HepG2 (cell line): ENCODE data around the gene TBXAS1. TPM values are rescaled to one million over a fixed set of nuclear protein-coding genes. Genes with fewer than 3 reads are reported as not detected.

Source experiments
- ATF7 ChIP-seq, 2 experiments: fragments of 450-650 bp in 1 of 2; sonication (generic) in 1 of 2; formaldehyde crosslinking in 1 of 2; IDR thresholded peaks; 2 replicates each; pipeline versions ENCODE4 v1.4.0 to v1.6.1; 2016 to 2020; ENCODE audit warnings: antibody characterized with exemption in 1 of 2, mild to moderate bottlenecking in 1 of 2, missing genetic modification reagents in 1 of 2
- BRCA1 ChIP-seq: sonication (generic); formaldehyde crosslinking; IDR thresholded peaks from 2 replicates; pipeline ENCODE4 v1.4.0; 2020; ENCODE audit warnings: missing genetic modification reagents
- CCDC6 ChIP-seq: sonication (generic); formaldehyde crosslinking; IDR thresholded peaks from 2 replicates; pipeline ENCODE4 v1.8.1; 2022; ENCODE audit warnings: mild to moderate bottlenecking, missing genetic modification reagents, moderate library complexity
- CREB1 ChIP-seq, 2 experiments: fragments of 450-650 bp in 1 of 2; IDR thresholded peaks; 2 replicates each; pipeline ENCODE4 v1.6.1; 2016 to 2017; ENCODE audit warnings: control low read depth in 1 of 2, mild to moderate bottlenecking in 1 of 2, missing compliant biosample characterization in 1 of 2, missing genetic modification characterization in 1 of 2
- MEIS2 ChIP-seq: sonication (generic); formaldehyde crosslinking; IDR thresholded peaks from 2 replicates; pipeline ENCODE4 v1.9.0; 2021; ENCODE audit warnings: mild to moderate bottlenecking, missing genetic modification reagents
- MIER2 ChIP-seq: IDR thresholded peaks from 2 replicates; pipeline ENCODE4 v1.6.1; 2016; ENCODE audit warnings: missing biosample characterization, missing genetic modification reagents
- MIER3 ChIP-seq: IDR thresholded peaks from 2 replicates; pipeline ENCODE4 v1.6.1; 2016; ENCODE audit warnings: missing compliant biosample characterization, borderline replicate concordance
- RBFOX2 ChIP-seq: fragments of 200-400 bp; formaldehyde crosslinking; IDR thresholded peaks from 2 replicates; pipeline ENCODE4 v1.6.1; 2017; ENCODE audit warnings: low read depth, mild to moderate bottlenecking, low read length
- SALL1 ChIP-seq: sonication (generic); formaldehyde crosslinking; IDR thresholded peaks from 2 replicates; pipeline ENCODE4 v1.8.0; 2022; ENCODE audit warnings: mild to moderate bottlenecking, missing genetic modification reagents
- SAP130 ChIP-seq: IDR thresholded peaks from 2 replicates; pipeline ENCODE4 v1.6.1; 2016; ENCODE audit warnings: low read depth
- SMAD9 ChIP-seq: sonication (generic); formaldehyde crosslinking; IDR thresholded peaks from 2 replicates; pipeline ENCODE4 v1.5.1; 2020; ENCODE audit warnings: mild to moderate bottlenecking, missing genetic modification reagents
- TOE1 ChIP-seq: sonication (generic); formaldehyde crosslinking; IDR thresholded peaks from 2 replicates; pipeline ENCODE4 v1.4.0; 2020; ENCODE audit warnings: mild to moderate bottlenecking, missing genetic modification reagents
- ZNF124 ChIP-seq: sonication (generic); formaldehyde crosslinking; IDR thresholded peaks from 2 replicates; pipeline ENCODE4 v1.4.0; 2020; ENCODE audit warnings: missing genetic modification reagents
- ZNF234 ChIP-seq: sonication (generic); formaldehyde crosslinking; conservative IDR thresholded peaks from 2 replicates; pipeline ENCODE4 v1.5.1; 2020; ENCODE audit warnings: mild to moderate bottlenecking, missing genetic modification reagents
- ZNF251 ChIP-seq: sonication (generic); formaldehyde crosslinking; IDR thresholded peaks from 2 replicates; pipeline ENCODE4 v1.9.0; 2021; ENCODE audit warnings: mild to moderate bottlenecking, missing genetic modification reagents
- ZNF670 ChIP-seq: sonication (generic); formaldehyde crosslinking; IDR thresholded peaks from 2 replicates; pipeline ENCODE4 v1.8.0; 2022; ENCODE audit warnings: mild to moderate bottlenecking, missing genetic modification reagents, borderline replicate concordance
- polyA plus RNA-seq, 8 experiments: library from polyadenylated mRNA; depleted of rRNA in 3 of 8; stranded (reverse) in 7 of 8; unstranded in 1 of 8; fragments of >200 nt; fragmentation: Illumina TruSeq in 4 of 8; extraction: Trizol in 4 of 8; gene quantifications; 2 replicates each; pipeline versions ENCODE4 v1.2.1 to v1.2.3, GENCODE V29; 2011 to 2016; ENCODE audit warnings: low read depth in 4 of 8, missing spikeins in 1 of 8, mixed read lengths in 1 of 8; ENCODE audit not compliant: insufficient read depth in 1 of 8
- total RNA-seq, 5 experiments: library from RNA; depleted of rRNA; stranded (reverse); fragments of >200 nt; fragmentation: Illumina TruSeq; extraction: Trizol; gene quantifications; 2 replicates each; pipeline ENCODE4 v1.2.3, GENCODE V29; 2016; ENCODE audit warnings: low read depth in 1 of 5
- TF ChIP-seq, protein P1 (sequence below): sonication (generic); formaldehyde crosslinking; IDR thresholded peaks from 2 replicates; pipeline ENCODE4 v1.8.0; 2022; ENCODE audit warnings: low read depth, missing genetic modification reagents
- TF ChIP-seq, protein P2 (sequence below): sonication (generic); formaldehyde crosslinking; conservative IDR thresholded peaks from 2 replicates; pipeline ENCODE4 v1.4.0; 2020; ENCODE audit warnings: missing genetic modification reagents
- TF ChIP-seq, protein P3 (sequence below): sonication (generic); formaldehyde crosslinking; IDR thresholded peaks from 2 replicates; pipeline ENCODE4 v1.4.0; 2020; ENCODE audit warnings: missing genetic modification reagents, borderline replicate concordance
- TF ChIP-seq, protein P4 (sequence below): IDR thresholded peaks from 2 replicates; pipeline ENCODE4 v1.6.1; 2016; ENCODE audit warnings: missing genetic modification reagents, missing compliant biosample characterization
- TF ChIP-seq, protein P5 (sequence below), 2 experiments: fragments of 450-650 bp in 1 of 2; sonication (generic) in 1 of 2; formaldehyde crosslinking; IDR thresholded peaks; 2 replicates each; pipeline versions ENCODE4 v1.5.0 to v1.8.0; 2020 to 2022; ENCODE audit warnings: mild to moderate bottlenecking in 1 of 2, missing genetic modification reagents in 1 of 2

TBXAS1 gene
- total and polyA plus RNA-seq, 2 of the 13 experiments (the other 11 are each of a cell fraction or from before 2014, with no cell fraction given), result 4.0 to 4.9 TPM

DNA sequence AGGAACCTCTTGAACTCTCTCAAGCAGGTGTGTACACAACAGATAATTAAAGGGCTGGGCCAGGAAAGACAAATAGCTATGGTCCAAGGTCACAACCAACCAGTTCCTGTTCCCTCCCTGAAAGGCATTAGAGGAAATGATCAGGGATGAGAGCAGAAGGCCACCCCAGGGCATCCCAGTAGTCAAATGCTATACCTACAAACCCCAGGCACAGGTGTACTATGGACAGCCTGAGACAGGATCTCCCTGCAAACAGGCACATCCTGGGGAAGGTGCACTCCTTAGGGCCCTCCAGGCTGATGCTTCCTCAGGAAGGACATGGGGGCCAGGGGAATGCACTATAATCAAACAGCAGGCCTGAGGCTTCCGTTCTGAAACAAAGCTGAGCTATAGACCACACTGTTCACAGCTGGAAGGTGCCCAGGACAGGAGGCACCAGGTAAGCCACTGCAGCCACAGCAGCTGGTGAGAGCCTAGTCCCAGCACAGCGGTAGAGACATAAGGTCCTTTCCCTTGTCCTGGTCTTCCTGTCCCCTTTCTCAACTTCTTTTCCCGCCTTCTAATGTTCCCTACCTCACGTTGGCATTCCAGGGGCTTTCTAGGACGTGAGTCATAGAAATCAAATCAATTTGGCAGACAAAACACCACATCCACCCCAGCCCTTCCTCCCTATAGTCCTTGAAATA, 220.4 kb downstream of the TBXAS1 start (continued):
- TF ChIP-seq, protein P1, sequence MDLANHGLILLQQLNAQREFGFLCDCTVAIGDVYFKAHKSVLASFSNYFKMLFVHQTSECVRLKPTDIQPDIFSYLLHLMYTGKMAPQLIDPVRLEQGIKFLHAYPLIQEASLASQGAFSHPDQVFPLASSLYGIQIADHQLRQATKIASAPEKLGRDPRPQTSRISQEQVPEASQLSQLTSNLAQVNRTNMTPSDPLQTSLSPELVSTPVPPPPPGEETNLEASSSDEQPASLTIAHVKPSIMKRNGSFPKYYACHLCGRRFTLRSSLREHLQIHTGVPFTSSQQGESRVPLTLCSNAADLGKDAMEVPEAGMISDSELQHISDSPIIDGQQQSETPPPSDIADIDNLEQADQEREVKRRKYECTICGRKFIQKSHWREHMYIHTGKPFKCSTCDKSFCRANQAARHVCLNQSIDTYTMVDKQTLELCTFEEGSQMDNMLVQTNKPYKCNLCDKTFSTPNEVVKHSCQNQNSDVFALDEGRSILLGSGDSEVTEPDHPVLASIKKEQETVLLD (CRISPR knock-in tag), result no peak
- 0 out of 2 replicates have a peak, but pooled peaks have one; percentile 6 for TF ChIP-seq RBFOX2
- TF ChIP-seq, protein P2, sequence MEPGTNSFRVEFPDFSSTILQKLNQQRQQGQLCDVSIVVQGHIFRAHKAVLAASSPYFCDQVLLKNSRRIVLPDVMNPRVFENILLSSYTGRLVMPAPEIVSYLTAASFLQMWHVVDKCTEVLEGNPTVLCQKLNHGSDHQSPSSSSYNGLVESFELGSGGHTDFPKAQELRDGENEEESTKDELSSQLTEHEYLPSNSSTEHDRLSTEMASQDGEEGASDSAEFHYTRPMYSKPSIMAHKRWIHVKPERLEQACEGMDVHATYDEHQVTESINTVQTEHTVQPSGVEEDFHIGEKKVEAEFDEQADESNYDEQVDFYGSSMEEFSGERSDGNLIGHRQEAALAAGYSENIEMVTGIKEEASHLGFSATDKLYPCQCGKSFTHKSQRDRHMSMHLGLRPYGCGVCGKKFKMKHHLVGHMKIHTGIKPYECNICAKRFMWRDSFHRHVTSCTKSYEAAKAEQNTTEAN (CRISPR knock-in tag), result peak; percentile 92; the same call in 1 of the 2 replicates
- TF ChIP-seq BRCA1, result 0 out of 2 replicates have a peak, but pooled peaks have one; percentile 42
- TF ChIP-seq TOE1 (CRISPR knock-in tag), result 0 out of 2 replicates have a peak, but pooled peaks have one; percentile 70
- TF ChIP-seq SALL1 (CRISPR knock-in tag), result peak; percentile 97
- TF ChIP-seq MEIS2, result peak; percentile 89; the same call in 1 of the 2 replicates
- TF ChIP-seq ZNF670 (CRISPR knock-in tag), result peak; percentile 20; the same call in 1 of the 2 replicates
- TF ChIP-seq, protein P3, sequence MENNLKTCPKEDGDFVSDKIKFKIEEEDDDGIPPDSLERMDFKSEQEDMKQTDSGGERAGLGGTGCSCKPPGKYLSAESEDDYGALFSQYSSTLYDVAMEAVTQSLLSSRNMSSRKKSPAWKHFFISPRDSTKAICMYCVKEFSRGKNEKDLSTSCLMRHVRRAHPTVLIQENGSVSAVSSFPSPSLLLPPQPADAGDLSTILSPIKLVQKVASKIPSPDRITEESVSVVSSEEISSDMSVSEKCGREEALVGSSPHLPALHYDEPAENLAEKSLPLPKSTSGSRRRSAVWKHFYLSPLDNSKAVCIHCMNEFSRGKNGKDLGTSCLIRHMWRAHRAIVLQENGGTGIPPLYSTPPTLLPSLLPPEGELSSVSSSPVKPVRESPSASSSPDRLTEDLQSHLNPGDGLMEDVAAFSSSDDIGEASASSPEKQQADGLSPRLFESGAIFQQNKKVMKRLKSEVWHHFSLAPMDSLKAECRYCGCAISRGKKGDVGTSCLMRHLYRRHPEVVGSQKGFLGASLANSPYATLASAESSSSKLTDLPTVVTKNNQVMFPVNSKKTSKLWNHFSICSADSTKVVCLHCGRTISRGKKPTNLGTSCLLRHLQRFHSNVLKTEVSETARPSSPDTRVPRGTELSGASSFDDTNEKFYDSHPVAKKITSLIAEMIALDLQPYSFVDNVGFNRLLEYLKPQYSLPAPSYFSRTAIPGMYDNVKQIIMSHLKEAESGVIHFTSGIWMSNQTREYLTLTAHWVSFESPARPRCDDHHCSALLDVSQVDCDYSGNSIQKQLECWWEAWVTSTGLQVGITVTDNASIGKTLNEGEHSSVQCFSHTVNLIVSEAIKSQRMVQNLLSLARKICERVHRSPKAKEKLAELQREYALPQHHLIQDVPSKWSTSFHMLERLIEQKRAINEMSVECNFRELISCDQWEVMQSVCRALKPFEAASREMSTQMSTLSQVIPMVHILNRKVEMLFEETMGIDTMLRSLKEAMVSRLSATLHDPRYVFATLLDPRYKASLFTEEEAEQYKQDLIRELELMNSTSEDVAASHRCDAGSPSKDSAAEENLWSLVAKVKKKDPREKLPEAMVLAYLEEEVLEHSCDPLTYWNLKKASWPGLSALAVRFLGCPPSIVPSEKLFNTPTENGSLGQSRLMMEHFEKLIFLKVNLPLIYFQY (CRISPR knock-in tag), result peak; percentile 66
- TF ChIP-seq, protein P4, sequence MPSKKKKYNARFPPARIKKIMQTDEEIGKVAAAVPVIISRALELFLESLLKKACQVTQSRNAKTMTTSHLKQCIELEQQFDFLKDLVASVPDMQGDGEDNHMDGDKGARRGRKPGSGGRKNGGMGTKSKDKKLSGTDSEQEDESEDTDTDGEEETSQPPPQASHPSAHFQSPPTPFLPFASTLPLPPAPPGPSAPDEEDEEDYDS (CRISPR knock-in tag), result 0 out of 2 replicates have a peak, but pooled peaks have one; percentile 53
- peak; percentile 93 for TF ChIP-seq ZNF124 (CRISPR knock-in tag)
- peak; percentile 88 for TF ChIP-seq SAP130
- no peak for TF ChIP-seq SMAD9 (CRISPR knock-in tag)
- no peak for TF ChIP-seq ZNF234 (CRISPR knock-in tag)
- TF ChIP-seq MIER2 (CRISPR knock-in tag), result peak; percentile 75; the same call in 1 of the 2 replicates
- TF ChIP-seq MIER3 (CRISPR knock-in tag), result peak; percentile 87; the same call in 1 of the 2 replicates
- TF ChIP-seq, protein P5, sequence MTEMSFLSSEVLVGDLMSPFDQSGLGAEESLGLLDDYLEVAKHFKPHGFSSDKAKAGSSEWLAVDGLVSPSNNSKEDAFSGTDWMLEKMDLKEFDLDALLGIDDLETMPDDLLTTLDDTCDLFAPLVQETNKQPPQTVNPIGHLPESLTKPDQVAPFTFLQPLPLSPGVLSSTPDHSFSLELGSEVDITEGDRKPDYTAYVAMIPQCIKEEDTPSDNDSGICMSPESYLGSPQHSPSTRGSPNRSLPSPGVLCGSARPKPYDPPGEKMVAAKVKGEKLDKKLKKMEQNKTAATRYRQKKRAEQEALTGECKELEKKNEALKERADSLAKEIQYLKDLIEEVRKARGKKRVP (CRISPR knock-in tag; IDR thresholded peaks at IDR 0.05), result peak in 1 of 2 experiments; percentile 43; a peak in 1 of 4 replicates
- TF ChIP-seq ZNF251, result no peak
- no peak for TF ChIP-seq ATF7 (IDR thresholded peaks at IDR 0.05)
- peak; percentile 70; the same call in 1 of the 2 replicates for TF ChIP-seq ATF7 (CRISPR knock-in tag; IDR thresholded peaks at IDR 0.05)
- no peak for TF ChIP-seq CREB1 (IDR thresholded peaks at IDR 0.05)
- TF ChIP-seq CREB1 (CRISPR knock-in tag; IDR thresholded peaks at IDR 0.05), result peak; percentile 65
- 0 out of 2 replicates have a peak, but pooled peaks have one; percentile 36 for TF ChIP-seq CCDC6 (CRISPR knock-in tag)
